Measurements from ENCODE around the gene FSTL5.

FSTL5 gene

DNA sequence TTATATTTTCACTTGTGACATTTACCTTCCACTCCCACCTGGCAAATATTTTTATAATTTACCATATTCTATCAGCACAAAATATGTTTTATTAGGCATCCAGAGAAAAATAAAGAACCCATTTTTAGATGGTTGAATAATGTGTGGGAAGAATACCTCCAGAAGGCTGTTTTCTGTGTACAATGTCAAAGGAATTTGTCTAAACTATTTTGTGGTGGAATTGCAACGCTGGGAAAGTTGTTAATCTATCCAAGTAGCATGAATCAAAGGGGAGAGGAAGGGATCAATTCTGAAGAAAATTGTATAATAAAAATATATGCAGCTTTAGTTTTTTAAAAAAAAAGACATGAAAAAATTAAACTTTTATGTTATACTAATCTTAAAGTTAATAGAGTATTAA lies 706.5 kb downstream of the FSTL5 start:
- Histone ChIP-seq H3K27me3 (ENCODE audit: control insufficient read depth, low read length) (no peaks in the 10 kb centered on the region), H3K36me3 (ENCODE audit: control insufficient read depth, low read length) (no peaks in the 10 kb centered on the region), H3K9me3 (ENCODE audit: control insufficient read depth, insufficient read depth, low read length) (no peaks in the 10 kb centered on the region), H3K79me2 (ENCODE audit: control insufficient read depth, low read length) (no peaks in the 10 kb centered on the region), H3K27ac (ENCODE audit: low read depth, low read length) (no peak overlapping the region), H3K9me2 (replicated peaks; ENCODE audit: control insufficient read depth, low read length) (no peaks in the 10 kb centered on the region), H4K20me1 (ENCODE audit: control insufficient read depth, insufficient read depth, low read depth, low read length) (no peaks in the 10 kb centered on the region), H3K4me2 (ENCODE audit: low read length) (no peak overlapping the region), H3F3A (ENCODE audit: control insufficient read depth, insufficient read depth) (no peaks in the 10 kb centered on the region), H3K4me1 (ENCODE audit: control insufficient read depth, low read length) (no peaks in the 10 kb centered on the region), H3K4me3 (ENCODE audit: low read length) (no peak overlapping the region)
- TF ChIP-seq EZH2phosphoT487 (IDR thresholded peaks at IDR 0.05; ENCODE audit: borderline replicate concordance, low read length): no peak
- TF ChIP-seq, protein P1, sequence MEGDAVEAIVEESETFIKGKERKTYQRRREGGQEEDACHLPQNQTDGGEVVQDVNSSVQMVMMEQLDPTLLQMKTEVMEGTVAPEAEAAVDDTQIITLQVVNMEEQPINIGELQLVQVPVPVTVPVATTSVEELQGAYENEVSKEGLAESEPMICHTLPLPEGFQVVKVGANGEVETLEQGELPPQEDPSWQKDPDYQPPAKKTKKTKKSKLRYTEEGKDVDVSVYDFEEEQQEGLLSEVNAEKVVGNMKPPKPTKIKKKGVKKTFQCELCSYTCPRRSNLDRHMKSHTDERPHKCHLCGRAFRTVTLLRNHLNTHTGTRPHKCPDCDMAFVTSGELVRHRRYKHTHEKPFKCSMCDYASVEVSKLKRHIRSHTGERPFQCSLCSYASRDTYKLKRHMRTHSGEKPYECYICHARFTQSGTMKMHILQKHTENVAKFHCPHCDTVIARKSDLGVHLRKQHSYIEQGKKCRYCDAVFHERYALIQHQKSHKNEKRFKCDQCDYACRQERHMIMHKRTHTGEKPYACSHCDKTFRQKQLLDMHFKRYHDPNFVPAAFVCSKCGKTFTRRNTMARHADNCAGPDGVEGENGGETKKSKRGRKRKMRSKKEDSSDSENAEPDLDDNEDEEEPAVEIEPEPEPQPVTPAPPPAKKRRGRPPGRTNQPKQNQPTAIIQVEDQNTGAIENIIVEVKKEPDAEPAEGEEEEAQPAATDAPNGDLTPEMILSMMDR (IDR thresholded peaks at IDR 0.05; ENCODE audit: low read depth, low read length, poor library complexity, severe bottlenecking): no peak

DNA sequence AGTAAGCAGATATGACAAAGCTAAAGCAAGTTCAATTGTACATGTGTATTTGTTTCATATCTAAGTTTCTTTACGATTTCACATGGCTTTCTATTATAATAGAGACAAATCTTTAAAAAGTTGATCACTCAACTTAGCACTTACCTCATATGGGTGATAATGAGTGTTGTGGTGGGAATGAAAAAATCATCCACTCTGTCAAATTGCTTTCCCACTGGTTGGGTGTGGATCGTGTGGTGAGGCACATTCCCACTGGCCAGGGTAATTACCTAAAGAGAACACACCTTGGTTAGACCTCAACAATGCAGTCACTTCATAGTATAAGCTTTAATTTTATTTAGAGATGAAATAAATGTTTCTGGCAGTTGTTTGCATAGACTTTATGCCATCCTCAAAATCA lies 708.9 kb downstream of the FSTL5 start:
- Histone ChIP-seq H4K20me1 (ENCODE audit: control insufficient read depth, insufficient read depth, low read depth, low read length) (no peaks in the 10 kb centered on the region), H3K4me2 (ENCODE audit: low read length) (no peak overlapping the region), H3K36me3 (ENCODE audit: control insufficient read depth, low read length) (no peaks in the 10 kb centered on the region), H3K4me1 (ENCODE audit: control insufficient read depth, low read length) (no peaks in the 10 kb centered on the region), H3K27me3 (ENCODE audit: control insufficient read depth, low read length) (no peaks in the 10 kb centered on the region), H3K79me2 (ENCODE audit: control insufficient read depth, low read length) (no peaks in the 10 kb centered on the region), H3K9me3 (ENCODE audit: control insufficient read depth, insufficient read depth, low read length) (no peaks in the 10 kb centered on the region), H3K9me2 (replicated peaks; ENCODE audit: control insufficient read depth, low read length) (no peaks in the 10 kb centered on the region), H3K27ac (ENCODE audit: low read depth, low read length) (no peak overlapping the region), H3K4me3 (ENCODE audit: low read length) (no peak overlapping the region), H3F3A (ENCODE audit: control insufficient read depth, insufficient read depth) (no peaks in the 10 kb centered on the region)
- TF ChIP-seq, protein P1 (IDR thresholded peaks at IDR 0.05; ENCODE audit: low read depth, low read length, poor library complexity, severe bottlenecking): no peak

GRCh38 chr4:161448550-161449180 lies 715.1 kb downstream of the FSTL5 start:
- Histone ChIP-seq H3K9me3 (ENCODE audit: control insufficient read depth, insufficient read depth, low read length) (no peaks in the 10 kb centered on the region), H3K79me2 (ENCODE audit: control insufficient read depth, low read length) (no peaks in the 10 kb centered on the region), H3K36me3 (ENCODE audit: control insufficient read depth, low read length) (no peaks in the 10 kb centered on the region), H3F3A (ENCODE audit: control insufficient read depth, insufficient read depth) (no peaks in the 10 kb centered on the region), H3K9me2 (replicated peaks; ENCODE audit: control insufficient read depth, low read length) (no peaks in the 10 kb centered on the region), H3K4me1 (ENCODE audit: control insufficient read depth, low read length) (no peaks in the 10 kb centered on the region), H3K4me2 (ENCODE audit: low read length) (no peak overlapping the region), H3K4me3 (ENCODE audit: low read length) (no peak overlapping the region), H4K20me1 (ENCODE audit: control insufficient read depth, insufficient read depth, low read depth, low read length) (no peaks in the 10 kb centered on the region), H3K27me3 (ENCODE audit: control insufficient read depth, low read length) (no peaks in the 10 kb centered on the region), H3K27ac (ENCODE audit: low read depth, low read length) (no peak overlapping the region)
- no peak for TF ChIP-seq EZH2phosphoT487 (IDR thresholded peaks at IDR 0.05; ENCODE audit: borderline replicate concordance, low read length)
- TF ChIP-seq, protein P1 (IDR thresholded peaks at IDR 0.05; ENCODE audit: low read depth, low read length, poor library complexity, severe bottlenecking): no peak

Data from DOHH2 (cell line).